HG02938 (cell line): ENCODE measurements around the gene TTC33.
"Not testable (repeated sequence)": the region's sequence is repeated elsewhere in the genome, so short reads cannot be mapped to it uniquely, and the experiment has no call there.

Source experiments
- ATAC-seq: cut with Tn5 transposase; IDR thresholded peaks from one replicate; pipeline ENCODE4 v1.9.1; 2021; ENCODE audit warnings: mild to moderate bottlenecking, moderate library complexity; ENCODE audit not compliant: unreplicated experiment

Gene TTC33

DNA sequence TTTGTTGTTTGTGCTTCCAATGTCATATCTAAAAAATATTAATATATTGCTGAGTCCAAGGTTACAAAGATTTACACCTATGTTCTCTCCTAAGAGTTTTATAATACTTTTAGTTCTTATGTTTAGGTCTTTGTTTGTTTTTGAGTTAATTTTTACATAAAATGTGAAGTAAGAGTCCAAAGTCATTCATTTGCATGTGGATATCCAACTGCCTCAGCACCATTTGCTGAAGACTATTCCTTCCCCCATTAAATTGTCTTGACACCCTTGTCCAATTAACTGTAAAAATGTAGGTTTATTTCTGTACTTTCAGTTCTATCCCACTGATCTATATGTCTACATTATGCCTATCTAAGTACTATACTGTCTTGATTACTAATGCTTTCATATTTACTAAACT is 35.7 kb downstream of the TTC33 start:
- no peak for ATAC-seq

DNA sequence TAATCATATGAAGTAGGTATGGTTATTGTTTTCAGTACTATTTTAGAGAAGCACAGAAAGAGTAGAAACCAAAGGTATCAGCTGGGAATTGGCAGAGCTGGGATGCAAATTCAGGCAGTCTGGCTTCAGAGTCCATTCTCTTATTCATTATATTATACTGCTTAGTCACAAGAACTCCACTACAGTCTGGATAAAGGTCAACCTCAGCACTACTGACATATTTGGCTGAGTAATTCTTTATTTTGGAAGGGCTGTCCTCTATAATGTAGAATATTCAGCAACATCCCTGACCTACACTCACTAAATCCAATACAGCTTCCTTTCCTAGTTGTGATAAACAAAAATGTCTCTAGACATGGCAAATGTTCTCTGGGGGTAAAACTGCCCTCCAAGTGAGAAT is 38.5 kb downstream of the TTC33 start:
- ATAC-seq = no peak

DNA sequence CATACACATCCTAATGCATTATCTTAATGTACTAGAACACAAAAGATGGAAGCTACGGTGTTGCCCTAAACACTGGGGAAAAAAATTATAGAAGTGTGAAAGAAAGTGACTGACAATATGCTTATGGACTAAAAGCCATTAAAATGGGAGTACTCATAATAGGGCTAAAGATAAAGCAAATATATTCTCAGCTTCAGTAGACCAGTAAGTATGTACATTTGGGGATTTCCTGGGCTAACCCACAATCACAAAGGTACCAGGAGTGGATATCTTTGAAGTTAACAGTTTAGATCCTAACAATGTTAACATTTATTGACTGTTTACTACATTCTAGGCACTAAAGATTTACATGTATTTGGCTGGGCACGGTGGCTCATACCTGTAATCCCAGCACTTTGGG is 39.2 kb downstream of the TTC33 start:
- ATAC-seq = no peak

DNA sequence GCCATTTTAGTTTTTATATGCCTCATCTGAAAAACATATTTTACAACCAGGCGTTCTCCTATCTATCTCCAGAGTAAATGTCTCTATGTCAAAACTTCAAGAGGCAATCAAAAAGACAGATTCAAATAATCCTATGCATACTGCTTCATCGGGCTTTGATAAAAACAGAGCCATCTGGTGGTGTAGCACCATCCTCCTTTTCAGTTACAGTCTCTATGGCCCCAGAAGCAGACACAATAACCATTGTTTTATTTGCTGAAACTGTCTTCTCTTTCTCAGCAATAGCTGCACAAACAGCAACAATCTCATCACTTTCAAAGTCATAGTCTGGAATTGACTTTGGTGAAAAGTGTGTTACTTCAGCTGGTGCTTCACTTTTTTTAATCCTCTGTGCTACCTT is 39.8 kb downstream of the TTC33 start:
- no peak for ATAC-seq

DNA sequence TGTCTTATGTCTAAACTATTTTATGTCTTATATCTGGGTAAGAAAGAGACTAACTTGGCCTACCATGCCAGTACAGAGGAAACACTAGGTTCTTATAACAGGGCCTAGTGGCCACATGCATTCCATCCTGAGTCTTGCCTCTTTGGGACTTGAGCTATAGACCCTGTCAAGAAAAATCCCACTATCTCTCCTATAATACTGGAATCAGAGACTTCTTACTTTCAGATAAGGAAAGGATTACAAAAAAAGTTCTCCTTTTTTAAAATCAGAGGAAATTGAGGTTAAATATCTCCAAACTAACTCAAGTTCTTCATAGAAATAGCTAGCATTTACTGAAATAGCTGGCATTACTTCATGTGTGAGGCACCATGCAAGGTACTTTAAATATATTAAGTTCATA is 41.8 kb downstream of the TTC33 start:
- ATAC-seq = no peak

DNA sequence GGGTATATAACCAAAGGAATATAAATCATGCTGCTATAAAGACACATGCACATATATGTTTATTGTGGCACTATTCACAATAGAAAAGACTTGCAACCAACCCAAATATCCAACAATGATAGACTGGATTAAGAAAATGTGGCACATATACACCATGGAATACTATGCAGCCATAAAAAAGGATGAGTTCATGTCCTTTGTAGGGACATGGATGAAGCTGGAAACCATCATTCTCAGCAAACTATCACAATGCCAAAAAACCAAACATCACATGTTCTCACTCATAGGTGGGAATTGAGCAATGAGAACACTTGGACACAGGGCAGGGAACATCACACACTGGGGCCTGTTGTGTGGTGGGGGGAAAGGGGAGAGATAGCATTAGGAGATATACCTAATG is 45.2 kb downstream of the TTC33 start:
- ATAC-seq = not testable (repeated sequence)

DNA sequence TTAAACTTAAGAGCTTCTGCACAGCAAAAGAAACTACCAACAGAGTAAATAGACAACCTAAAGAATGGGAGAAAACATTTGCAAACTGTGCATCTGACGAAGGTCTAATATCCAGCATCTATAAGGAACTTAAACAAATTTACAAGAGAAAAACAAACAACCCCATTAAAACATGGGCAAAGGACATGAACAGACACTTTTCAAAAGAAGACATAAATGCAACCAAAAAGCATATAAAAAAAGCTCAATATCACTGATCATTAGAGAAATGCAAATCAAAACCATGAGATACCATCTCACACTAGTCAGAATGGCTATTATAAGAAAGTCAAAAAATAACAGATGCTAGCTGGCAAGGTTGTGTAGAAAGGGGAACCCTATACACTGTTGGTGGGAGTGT is 50.3 kb downstream of the TTC33 start:
- ATAC-seq = not testable (repeated sequence)

DNA sequence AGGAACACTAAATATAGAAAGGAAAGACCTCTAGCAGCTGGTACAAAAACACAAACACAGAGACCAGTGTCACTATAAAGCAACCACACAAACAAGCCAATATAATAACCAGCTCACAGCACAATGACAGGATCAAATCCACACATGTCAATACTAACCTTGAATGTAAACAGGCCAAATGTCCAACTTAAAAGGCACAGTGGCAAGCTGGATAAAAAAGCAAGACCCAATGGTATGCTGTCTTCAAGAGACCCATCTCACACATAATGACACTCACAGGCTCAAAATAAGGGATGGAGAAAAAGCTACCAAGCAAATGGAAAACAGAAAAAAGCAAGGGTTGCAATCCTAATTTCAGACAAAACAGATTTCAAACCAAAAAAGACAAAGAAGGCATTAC is 53.7 kb downstream of the TTC33 start:
- ATAC-seq = not testable (repeated sequence)

DNA sequence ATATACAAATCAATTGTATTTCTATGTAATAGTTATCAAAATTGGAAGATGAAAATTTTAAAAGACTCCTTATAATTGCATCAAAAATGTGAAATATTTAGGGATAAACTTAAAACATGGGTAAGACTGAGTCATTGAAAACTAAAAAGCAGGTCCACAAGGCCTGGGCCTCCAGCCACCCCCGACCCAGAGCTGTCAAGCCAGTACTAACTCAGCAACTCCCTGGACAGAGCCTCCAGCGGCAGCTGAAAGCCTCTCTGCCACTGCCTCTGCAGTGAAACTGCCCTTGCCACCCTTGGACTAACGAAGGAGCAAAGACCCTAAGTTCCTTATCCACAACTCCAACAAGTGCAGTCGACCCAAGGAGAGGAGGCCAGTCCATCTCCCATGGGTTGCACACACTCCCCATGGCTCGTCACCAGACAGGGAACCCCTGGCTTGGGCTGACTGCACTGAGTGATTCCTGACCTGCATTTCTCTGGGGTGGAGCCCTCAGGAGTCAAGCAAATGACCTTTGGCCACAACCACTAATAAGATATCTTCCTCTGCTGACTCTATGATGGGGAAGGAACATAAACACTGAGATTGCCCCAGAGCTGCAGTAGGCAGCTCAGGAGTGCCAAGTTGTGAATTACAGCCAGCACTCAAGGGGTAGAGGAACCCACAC is 55.5 kb downstream of the TTC33 start:
- ATAC-seq = no peak

DNA sequence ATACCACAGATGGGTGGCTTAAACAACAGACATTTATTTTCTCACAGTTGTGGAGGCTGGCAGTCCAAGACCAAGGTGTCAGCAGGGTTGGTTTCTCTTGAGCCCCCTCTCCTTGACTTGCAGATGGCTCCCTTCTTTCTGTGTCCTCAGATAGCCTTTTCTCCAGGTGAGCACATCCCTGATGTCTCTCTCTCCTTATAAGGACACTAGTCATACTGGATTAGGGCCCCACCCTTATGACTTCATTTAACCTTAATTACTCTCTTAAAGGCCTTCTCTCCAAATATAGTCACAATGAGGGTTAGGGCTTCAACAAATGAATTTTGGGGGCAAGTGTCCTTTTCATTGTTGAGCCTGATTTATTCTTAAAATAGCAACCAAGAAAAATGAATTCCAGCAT is 61.3 kb downstream of the TTC33 start:
- ATAC-seq = no peak

DNA sequence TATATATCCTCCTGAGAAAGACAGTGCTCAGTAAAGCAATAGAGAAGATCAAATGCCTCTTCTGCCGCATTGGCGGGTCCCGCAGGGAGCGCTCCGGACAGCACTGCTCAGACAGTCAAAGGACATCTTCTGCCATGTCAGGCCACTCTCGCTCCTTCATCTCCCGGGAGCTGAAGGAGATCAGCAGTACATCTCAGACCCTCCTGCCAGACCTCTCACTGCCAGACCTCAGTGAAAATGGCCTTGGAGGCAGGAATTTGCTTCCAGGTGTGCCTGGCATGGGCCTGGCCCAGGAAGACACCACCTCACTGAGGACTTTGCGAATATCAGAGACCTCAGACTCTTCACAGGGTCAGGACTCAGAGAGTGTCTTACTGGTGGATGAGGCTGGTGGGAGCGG is 63.9 kb downstream of the TTC33 start:
- no peak for ATAC-seq

DNA sequence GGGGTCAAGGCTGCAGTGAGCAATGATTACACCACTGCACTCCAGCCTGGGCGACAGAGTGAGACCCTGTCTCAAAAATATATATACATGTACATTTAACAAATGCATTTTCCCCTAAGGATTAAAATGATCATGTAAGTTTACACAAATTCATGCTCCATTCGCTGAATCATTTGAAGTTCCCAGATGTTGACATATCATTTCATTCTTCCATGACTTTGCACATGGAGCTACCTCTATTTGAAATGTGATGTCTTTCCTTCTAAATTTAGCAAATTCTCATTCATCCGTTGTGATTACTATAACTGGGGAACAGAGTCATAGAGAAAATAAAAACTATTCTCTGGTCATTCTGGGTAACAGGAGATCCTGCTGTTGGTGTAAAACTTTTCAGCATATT is 65.5 kb downstream of the TTC33 start:
- ATAC-seq = no peak

DNA sequence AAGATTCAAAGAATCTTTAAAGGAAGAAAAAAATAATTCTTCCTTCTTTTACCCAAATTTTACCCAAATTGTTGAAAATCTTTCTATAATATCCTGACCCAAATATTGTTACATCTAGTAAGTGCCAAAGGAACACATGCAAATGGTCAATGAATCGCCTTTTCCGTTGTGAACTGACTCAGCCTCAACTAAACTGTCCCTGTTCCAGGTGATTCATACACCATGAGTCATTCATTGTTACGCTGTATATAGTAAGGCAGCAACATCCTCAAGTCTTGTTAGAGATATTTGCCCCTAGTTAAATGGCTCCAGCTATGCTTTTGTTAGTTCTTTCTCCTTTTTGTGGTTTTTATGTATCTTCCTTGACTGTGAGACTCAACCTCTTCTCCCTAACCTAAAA is 66.3 kb downstream of the TTC33 start:
- peak; percentile 66 for ATAC-seq

DNA sequence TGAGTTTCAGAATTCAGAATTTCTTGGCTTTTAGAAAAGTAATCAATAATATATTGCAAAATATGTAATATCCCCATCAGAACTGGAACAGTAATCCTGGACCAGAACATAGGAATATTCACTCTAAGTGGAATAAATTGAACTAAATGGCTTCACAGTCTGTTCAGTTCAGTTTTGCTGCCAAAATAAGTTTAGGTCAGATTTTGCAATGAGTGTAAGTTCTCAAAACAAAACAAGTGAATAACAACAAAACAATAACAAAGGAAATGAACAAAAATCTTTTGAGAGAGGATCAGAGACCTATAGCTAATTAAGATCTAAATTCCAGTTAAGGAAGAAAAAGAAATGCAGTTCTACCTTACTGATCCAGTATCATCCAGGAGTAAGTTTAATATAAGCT is 66.8 kb downstream of the TTC33 start:
- ATAC-seq = no peak

DNA sequence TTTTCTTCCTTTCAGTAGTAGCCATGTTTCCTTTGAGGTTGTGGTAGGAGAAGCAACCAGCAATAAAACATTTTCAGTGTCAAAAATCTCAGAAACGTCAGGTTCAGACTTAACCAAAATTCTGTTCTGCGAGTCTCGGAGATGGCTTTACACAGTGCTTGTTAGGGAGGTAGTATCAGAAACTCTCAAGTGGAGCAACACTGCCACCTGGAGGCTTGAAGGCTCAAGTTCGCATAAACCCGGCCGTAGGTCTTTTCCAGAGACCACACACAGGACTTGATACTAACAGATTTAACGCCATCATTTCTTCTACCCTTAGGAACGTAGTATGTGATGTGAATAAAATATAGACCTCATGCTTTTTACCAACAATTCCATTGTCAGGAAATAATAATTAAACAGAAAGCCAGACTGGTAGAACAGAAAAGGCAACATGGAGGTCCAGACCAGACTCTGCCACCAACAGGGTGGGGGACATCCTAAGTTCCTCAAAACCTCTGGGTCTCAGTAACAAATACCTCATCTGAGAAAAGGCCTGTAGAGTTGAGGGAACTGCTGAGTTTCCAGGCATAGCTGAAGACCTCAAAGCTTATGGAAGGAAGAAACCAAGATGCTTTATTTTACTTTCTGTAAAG is 67.5 kb downstream of the TTC33 start:
- peak; percentile 74 for ATAC-seq

DNA sequence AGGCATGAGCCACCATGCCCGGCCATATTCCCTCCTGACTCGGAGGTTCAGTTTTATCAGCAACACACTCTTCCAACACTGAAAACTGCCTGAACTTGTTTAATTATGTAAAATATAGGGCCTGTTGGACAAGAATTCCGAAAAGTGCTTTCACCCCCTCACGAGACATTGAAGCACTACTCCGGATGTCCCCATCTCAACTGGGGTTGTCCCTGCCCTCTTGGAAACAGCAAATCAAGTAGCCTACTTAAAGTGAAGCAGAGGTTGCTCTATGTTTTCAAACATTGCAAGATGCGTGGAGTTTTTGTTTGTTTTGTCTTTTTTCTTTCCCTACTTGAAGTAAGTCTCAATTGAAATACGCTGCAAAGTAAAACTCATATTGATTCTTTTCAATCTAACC is 68.4 kb downstream of the TTC33 start:
- no peak for ATAC-seq

DNA sequence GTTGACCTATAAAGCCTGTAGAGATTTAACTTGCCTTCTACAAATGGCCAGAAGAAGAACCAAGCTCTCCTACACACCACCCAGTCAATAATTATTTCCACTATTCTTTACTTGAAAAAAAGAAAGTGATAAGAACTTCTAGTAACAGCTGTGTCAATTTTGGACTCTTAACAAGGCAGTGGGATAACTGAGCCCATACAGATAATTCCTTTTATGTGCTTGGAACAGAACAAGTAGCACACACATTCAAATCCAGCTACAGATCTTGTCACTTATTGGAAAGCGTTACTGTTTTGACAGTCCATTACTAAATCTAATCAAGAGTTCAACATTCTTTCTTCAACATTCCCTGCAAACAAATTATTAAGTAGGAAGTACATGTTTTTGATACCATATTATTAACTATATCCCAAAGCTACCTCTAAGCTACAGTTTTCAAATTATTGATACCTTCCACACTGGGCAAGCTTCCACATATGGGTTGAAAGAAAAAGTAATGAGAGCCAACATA is 69.7 kb downstream of the TTC33 start:
- ATAC-seq = no peak

DNA sequence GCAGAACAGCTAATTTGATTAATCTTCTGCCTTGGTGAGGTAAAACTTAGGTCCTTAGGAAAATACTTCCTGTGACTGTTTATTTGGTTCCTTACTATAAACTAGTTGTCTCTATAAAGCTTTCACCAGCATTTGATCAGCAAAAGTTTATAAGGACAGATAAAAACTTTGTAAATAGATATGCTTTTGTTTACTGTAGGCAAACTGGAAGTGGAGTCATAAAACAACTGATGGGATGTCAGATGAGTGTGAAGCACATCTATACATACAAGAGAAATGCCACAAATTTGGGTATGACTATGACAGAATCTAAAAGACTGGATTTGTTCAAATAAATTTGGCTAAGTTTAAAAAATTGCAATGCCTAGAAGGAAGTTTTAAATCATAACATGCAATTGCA is 70.6 kb downstream of the TTC33 start:
- no peak for ATAC-seq

DNA sequence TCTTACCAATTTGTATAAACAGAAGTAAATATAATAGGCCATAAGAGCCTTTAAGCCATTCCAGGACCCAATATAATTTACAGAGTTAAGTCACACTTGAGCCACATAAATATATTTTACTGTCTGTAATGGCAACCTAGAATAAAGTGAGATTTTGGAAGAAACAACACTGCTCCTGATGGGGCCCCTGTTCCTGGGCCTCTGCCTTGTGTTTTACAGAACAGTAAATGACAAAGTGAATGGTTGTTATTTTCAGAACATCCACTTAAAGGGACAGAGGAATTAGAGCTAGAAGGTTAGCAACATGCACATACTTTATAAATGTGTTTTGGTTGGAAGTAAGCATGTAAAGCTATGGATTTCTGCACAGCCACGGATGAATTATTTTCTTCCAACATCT is 72.5 kb downstream of the TTC33 start:
- no peak for ATAC-seq

DNA sequence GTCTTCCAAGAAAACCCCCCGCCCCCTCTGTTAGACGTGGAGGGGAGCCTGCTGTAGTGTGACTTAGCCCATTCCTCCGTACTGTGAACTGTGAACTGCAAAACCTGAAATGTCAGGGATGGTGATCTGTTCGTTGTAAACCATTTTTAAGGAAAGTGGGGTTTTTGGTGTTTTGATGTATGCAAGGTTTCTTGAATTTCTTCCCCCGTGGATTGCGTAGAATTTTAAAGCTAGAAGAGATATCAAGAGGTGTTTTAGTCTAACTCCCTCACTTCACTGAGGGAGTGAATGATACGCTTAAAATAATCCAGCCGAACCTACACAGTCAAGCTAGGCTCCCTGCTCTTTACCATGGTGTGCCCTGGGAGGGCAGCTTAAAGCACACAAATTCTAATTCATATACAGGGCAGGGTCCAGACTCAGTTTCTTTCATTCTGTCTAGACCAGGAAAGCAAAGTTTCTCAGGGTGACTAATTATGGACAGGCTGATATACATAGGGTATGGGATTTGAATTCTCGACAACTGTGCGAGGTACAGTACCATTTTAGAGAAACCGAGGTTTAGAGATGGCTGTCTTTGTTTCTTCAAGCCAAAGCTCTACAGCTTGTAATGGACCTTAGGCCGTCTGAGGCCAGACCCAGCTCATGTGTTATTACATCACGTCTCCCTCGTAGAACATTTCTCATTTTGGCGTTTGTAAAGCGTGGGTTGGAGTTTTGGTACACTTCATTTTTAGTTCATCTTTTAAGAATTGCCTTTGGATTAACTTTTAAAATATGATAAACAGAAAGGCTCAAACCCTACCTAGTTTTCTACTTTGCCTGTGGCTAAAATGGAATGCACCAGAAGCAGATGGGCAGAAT is 73.4 kb downstream of the TTC33 start:
- ATAC-seq = no peak

DNA sequence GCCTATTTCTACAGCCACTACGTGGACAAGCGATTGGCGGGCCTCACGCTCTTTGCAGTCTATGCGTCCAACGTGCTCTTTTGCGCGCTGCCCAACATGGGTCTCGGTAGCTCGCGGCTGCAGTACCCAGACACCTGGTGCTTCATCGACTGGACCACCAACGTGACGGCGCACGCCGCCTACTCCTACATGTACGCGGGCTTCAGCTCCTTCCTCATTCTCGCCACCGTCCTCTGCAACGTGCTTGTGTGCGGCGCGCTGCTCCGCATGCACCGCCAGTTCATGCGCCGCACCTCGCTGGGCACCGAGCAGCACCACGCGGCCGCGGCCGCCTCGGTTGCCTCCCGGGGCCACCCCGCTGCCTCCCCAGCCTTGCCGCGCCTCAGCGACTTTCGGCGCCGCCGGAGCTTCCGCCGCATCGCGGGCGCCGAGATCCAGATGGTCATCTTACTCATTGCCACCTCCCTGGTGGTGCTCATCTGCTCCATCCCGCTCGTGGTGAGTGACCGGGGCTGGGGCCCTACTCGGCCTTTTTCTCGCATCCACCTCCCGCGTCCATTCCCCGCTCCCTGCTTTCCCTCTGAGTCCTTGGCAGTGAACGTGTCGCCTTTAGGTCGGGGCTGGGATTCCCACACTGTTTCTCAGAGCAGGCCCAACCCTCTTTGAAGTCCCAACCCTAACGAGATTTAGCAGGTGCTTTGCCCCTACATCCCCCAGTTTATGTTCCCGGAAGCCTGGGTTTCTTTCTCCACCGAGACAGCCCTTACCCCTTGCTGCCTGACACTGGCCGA is 74.2 kb downstream of the TTC33 start:
- peak; percentile 23 for ATAC-seq
